ENCODE results near the gene CD163.

Gene CD163

GRCh38 chr12:7498809-7499208 lies 4.8 kb downstream of the CD163 start:
- no peaks in the 10 kb centered on the region for H3K36me3 ChIP-seq (ENCODE audit: insufficient read depth)
- no peaks in the 10 kb centered on the region for H3K27me3 ChIP-seq (ENCODE audit: insufficient read depth, low read depth)
- H4K20me1 ChIP-seq (ENCODE audit: insufficient read depth): no peaks in the 10 kb centered on the region
- TF ChIP-seq CTCF (conservative IDR thresholded peaks at IDR 0.05; ENCODE audit: low read depth, low read length): no peak
- H3K4me3 ChIP-seq (IDR thresholded peaks at IDR 0.05; ENCODE audit: insufficient read depth, low read depth, low read length): no peak overlapping the region
- H3K79me2 ChIP-seq (ENCODE audit: insufficient read depth, low read depth): no peaks in the 10 kb centered on the region
- no peak overlapping the region for H3K4me2 ChIP-seq
- H3K27ac ChIP-seq: no peak overlapping the region
- H3K9ac ChIP-seq: no peak overlapping the region
- H3K4me1 ChIP-seq (ENCODE audit: low read depth, poor library complexity, severe bottlenecking): no peaks in the 10 kb centered on the region
- H2AFZ ChIP-seq (ENCODE audit: low read depth): no peak overlapping the region

DNA sequence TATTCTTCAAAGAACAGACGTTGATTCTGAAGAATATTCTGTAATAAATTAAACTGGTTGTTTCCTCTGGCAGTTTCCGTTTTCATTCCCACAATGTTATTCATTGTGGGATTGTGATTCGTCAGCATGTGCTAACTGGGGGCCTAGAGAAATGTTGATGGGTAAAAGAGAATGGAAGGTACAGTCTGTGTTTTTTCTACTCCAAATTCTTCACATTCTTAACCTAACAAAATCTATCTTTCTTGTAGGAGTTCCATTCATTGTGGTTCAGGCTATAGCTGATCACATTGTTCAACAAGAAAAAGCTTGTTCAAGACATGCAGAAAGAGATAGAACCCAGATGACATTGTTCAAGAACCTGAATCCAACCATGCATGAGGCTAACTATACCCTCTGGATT lies 5.9 kb downstream of the CD163 start:
- Histone ChIP-seq H3K79me2 (ENCODE audit: insufficient read depth, low read depth) (no peaks in the 10 kb centered on the region), H3K4me1 (ENCODE audit: low read depth, poor library complexity, severe bottlenecking) (no peaks in the 10 kb centered on the region), H3K27me3 (ENCODE audit: insufficient read depth, low read depth) (no peaks in the 10 kb centered on the region), H2AFZ (ENCODE audit: low read depth) (no peak overlapping the region), H3K27ac (no peak overlapping the region), H3K36me3 (ENCODE audit: insufficient read depth) (no peaks in the 10 kb centered on the region), H4K20me1 (ENCODE audit: insufficient read depth) (no peaks in the 10 kb centered on the region), H3K4me2 (no peak overlapping the region), H3K9ac (no peak overlapping the region), H3K4me3 (IDR thresholded peaks at IDR 0.05; ENCODE audit: insufficient read depth, low read depth, low read length) (no peak overlapping the region)
- no peak for TF ChIP-seq CTCF (conservative IDR thresholded peaks at IDR 0.05; ENCODE audit: low read depth, low read length)

- no peaks in the 10 kb centered on the region for H3K36me3 ChIP-seq (ENCODE audit: insufficient read depth)
- H3K4me1 ChIP-seq (ENCODE audit: low read depth, poor library complexity, severe bottlenecking): no peaks in the 10 kb centered on the region
- H3K79me2 ChIP-seq (ENCODE audit: insufficient read depth, low read depth): no peaks in the 10 kb centered on the region
- H3K27me3 ChIP-seq (ENCODE audit: insufficient read depth, low read depth): no peaks in the 10 kb centered on the region
- TF ChIP-seq CTCF (conservative IDR thresholded peaks at IDR 0.05; ENCODE audit: low read depth, low read length): no peak
- no peak overlapping the region for H3K4me3 ChIP-seq (IDR thresholded peaks at IDR 0.05; ENCODE audit: insufficient read depth, low read depth, low read length)
- H3K27ac ChIP-seq: no peak overlapping the region
- H3K4me2 ChIP-seq: no peak overlapping the region
- no peak overlapping the region for H2AFZ ChIP-seq (ENCODE audit: low read depth)
- no peaks in the 10 kb centered on the region for H4K20me1 ChIP-seq (ENCODE audit: insufficient read depth)
- H3K9ac ChIP-seq: no peak overlapping the region
Measured at GRCh38 chr12:7496451-7496850, 7.1 kb downstream of the CD163 start.

DNA sequence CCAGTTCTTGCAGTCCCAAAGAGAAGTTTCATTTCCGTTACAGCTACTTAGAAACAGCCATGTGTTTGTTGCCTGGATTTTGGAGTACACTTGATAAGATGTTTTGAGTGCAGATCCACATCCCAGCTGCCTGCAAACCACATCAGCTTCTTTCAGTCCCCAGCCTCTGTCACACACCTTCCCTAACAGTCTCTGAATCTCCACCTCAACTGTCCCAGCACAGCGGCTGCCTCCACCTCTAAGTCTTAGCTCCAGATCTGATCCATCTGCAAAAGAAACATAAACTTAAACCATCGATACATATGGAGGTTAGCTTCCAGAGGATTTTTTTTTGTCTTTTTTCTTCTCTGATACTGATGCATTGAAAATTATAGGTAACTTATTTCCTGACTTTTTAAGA lies 8.4 kb downstream of the CD163 start:
- no peaks in the 10 kb centered on the region for H3K27me3 ChIP-seq (ENCODE audit: insufficient read depth, low read depth)
- H3K4me3 ChIP-seq (IDR thresholded peaks at IDR 0.05; ENCODE audit: insufficient read depth, low read depth, low read length): no peak overlapping the region
- no peak overlapping the region for H3K4me2 ChIP-seq
- H3K4me1 ChIP-seq (ENCODE audit: low read depth, poor library complexity, severe bottlenecking): no peaks in the 10 kb centered on the region
- no peak overlapping the region for H3K9ac ChIP-seq
- H3K36me3 ChIP-seq (ENCODE audit: insufficient read depth): no peaks in the 10 kb centered on the region
- no peak overlapping the region for H2AFZ ChIP-seq (ENCODE audit: low read depth)
- no peak for TF ChIP-seq CTCF (conservative IDR thresholded peaks at IDR 0.05; ENCODE audit: low read depth, low read length)
- H3K79me2 ChIP-seq (ENCODE audit: insufficient read depth, low read depth): no peaks in the 10 kb centered on the region
- no peaks in the 10 kb centered on the region for H4K20me1 ChIP-seq (ENCODE audit: insufficient read depth)
- no peak overlapping the region for H3K27ac ChIP-seq

GRCh38 chr12:7493006-7493405 lies 10.6 kb downstream of the CD163 start:
- H3K9ac ChIP-seq: no peak overlapping the region

More at GRCh38 chr12:7493006-7493405, 10.6 kb downstream of the CD163 start:
- Histone ChIP-seq H3K79me2 (ENCODE audit: insufficient read depth, low read depth) (no peaks in the 10 kb centered on the region), H3K36me3 (ENCODE audit: insufficient read depth) (no peaks in the 10 kb centered on the region), H3K4me3 (IDR thresholded peaks at IDR 0.05; ENCODE audit: insufficient read depth, low read depth, low read length) (no peak overlapping the region), H3K27me3 (ENCODE audit: insufficient read depth, low read depth) (no peaks in the 10 kb centered on the region), H3K4me2 (no peak overlapping the region), H4K20me1 (ENCODE audit: insufficient read depth) (no peaks in the 10 kb centered on the region), H3K4me1 (ENCODE audit: low read depth, poor library complexity, severe bottlenecking) (no peaks in the 10 kb centered on the region), H3K27ac (no peak overlapping the region), H2AFZ (ENCODE audit: low read depth) (no peak overlapping the region)
- TF ChIP-seq CTCF (conservative IDR thresholded peaks at IDR 0.05; ENCODE audit: low read depth, low read length): no peak
